Immature natural killer cell (primary cell): ENCODE data around the gene OR2A7. TPM values are rescaled to one million over a fixed set of nuclear protein-coding genes. Genes with fewer than 3 reads are reported as not detected.
"Not testable (repeated sequence)": the region's sequence is repeated elsewhere in the genome, so short reads cannot be mapped to it uniquely, and the experiment has no call there.

Experiments
- DNase-seq, 3 donors: peaks; one replicate each; pipeline ENCODE4 v3.0.0; 2022; ENCODE audit warnings: mixed read lengths in 1 of 3
- H3K27ac Mint-ChIP-seq, 6 donors: one replicate each; pipeline ENCODE4 v1.8.0; 2020; ENCODE audit warnings: mixed read lengths in 6 of 6, mild to moderate bottlenecking in 5 of 6, inconsistent platforms in 4 of 6, moderate library complexity in 3 of 6
- H3K27me3 Mint-ChIP-seq, 3 donors: one replicate each; pipeline ENCODE4 v1.8.0; 2020 to 2021; ENCODE audit warnings: low read depth in 3 of 3, mild to moderate bottlenecking in 3 of 3, mixed read lengths in 3 of 3, moderate library complexity in 3 of 3, inconsistent platforms in 1 of 3
- H3K36me3 Mint-ChIP-seq, 3 donors: one replicate each; pipeline ENCODE4 v1.8.0; 2020; ENCODE audit warnings: mixed read lengths in 3 of 3, inconsistent platforms in 2 of 3, mild to moderate bottlenecking in 2 of 3
- H3K4me1 Mint-ChIP-seq, 2 donors: one replicate each; pipeline ENCODE4 v1.8.0; 2020; ENCODE audit warnings: inconsistent platforms in 2 of 2, mild to moderate bottlenecking in 2 of 2, mixed read lengths in 2 of 2, moderate library complexity in 1 of 2
- H3K4me3 Mint-ChIP-seq, 5 donors: one replicate each; pipeline ENCODE4 v1.8.0; 2020; ENCODE audit warnings: mild to moderate bottlenecking in 5 of 5, mixed read lengths in 5 of 5, inconsistent platforms in 3 of 5, moderate library complexity in 3 of 5
- H3K9me3 Mint-ChIP-seq, 6 donors: one replicate each; pipeline ENCODE4 v1.8.0; 2020; ENCODE audit warnings: mild to moderate bottlenecking in 6 of 6, mixed read lengths in 6 of 6, inconsistent platforms in 4 of 6, moderate library complexity in 3 of 6
- polyA plus RNA-seq, 3 donors: library from polyadenylated mRNA; unstranded; fragments of 300-500 nt; fragmentation: Illumina TruSeq; gene quantifications; one replicate each; pipeline ENCODE4 v1.2.3, GENCODE V29; 2021

Gene OR2A7
- polyA plus RNA-seq, 3 donors from 2014 or later = not detected

DNA sequence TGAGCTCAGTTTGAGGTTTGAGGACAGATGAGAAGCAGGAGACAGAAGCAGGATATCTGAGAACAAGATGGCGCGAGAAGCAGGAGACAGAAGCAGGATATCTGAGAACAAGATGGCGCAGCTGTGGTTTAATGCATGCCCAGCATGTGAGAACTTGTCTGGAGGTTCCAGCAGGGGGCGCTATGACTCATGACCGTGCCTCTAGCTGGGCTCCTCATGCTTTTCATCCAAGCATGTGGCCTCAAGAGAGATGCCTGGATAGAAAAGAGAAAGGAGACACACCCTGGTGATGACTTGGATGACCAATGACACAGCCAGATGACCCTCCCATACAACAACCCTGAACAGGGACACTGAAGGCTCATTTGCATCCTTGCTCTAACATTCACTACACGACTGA lies 15.4 kb upstream of the OR2A7 start:
- not testable (repeated sequence) for H3K4me1 Mint-ChIP-seq, H3K27me3 Mint-ChIP-seq, H3K27ac Mint-ChIP-seq, H3K36me3 Mint-ChIP-seq, DNase-seq, H3K9me3 Mint-ChIP-seq, H3K4me3 Mint-ChIP-seq

DNA sequence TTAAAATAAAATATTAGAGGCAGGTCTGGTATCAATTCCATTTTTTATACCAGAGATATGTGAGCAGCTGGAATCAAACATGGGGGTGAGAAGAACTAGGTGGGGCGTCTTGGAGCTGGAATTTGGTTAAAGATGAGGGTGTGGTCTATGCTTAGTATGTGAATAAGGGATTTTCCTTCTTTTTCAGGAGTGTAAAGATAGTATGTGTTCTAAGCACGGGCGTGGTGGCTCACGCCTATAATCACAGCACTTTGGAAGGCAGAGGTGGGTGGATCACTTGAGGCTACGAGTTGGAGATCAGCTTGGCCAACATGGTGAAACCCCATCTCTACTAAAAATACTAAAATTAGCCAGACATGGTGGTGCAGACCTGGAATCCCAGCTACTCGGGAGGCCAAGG lies 10.7 kb upstream of the OR2A7 start:
- not testable (repeated sequence) for H3K27ac Mint-ChIP-seq, H3K27me3 Mint-ChIP-seq, H3K4me3 Mint-ChIP-seq, H3K9me3 Mint-ChIP-seq, H3K4me1 Mint-ChIP-seq, H3K36me3 Mint-ChIP-seq, DNase-seq

DNA sequence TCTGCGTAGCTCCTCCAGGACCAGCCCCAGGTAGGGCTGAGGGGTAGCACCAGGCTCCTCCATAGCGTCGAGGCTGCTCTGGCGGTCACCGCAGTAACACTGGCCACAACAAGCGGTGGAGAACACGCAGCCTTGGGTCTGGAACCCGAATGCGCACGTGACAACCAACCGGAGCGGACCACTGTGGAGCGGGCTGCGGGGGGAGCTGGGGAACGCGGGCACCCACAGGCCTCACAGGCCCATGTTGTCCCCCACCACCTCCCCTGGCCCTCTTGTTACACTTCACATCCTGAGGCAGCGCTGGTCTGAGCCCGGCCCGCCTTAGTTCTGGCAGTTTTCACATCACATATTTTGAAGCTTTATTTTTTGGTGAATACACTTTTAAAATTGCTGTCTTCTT lies 4.6 kb upstream of the OR2A7 start, which contains the start of gene CTAGE8:
Gene CTAGE8 (minus strand): TSS at position 101 of the 400 bp plus-strand sequence. CDS start 38 bp downstream, at position 63.
- not testable (repeated sequence) for H3K27ac Mint-ChIP-seq, H3K9me3 Mint-ChIP-seq, DNase-seq, H3K4me1 Mint-ChIP-seq, H3K27me3 Mint-ChIP-seq, H3K4me3 Mint-ChIP-seq, H3K36me3 Mint-ChIP-seq

DNA sequence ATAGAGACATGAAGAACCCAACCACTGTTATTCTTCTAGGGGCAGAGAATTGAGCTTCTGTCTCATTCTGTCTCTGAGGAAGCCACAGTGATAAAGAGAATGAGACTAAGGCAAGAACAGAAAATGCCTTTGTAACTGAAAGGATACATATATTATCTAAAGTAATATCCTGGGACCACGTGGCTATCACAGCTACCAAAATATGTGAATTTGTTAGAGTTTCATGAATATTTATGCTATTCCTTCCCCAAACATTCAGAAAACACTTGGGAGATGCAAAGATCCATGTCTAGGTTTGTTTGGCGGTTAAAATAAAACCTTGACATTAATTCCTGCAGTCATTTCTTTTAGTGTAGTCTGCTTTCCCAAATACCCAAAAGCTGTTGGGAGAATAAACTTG lies 2.5 kb downstream of the OR2A7 start:
- not testable (repeated sequence) for H3K27ac Mint-ChIP-seq, H3K36me3 Mint-ChIP-seq, DNase-seq, H3K4me1 Mint-ChIP-seq, H3K9me3 Mint-ChIP-seq, H3K4me3 Mint-ChIP-seq, H3K27me3 Mint-ChIP-seq

DNA sequence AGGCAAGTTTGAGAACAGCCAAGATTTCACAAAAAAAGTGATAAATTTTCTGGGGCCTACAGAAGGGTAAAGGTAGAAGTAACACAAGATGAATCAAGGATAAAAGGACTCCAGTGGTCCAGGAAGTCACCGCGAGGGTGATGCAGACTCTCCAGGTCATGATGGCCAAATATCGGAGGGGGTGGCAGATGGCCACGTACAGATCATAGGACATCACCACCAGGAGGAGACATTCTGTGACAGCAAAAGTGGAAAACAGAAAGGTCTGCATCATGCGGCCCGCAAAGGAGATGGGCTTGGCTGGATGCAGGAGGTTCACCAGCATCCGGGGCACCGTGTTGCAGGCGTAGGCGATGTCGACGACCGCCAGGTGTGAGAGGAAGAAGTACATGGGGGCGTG lies 5.5 kb downstream of the OR2A7 start:
- H3K9me3 Mint-ChIP-seq, H3K27ac Mint-ChIP-seq, H3K27me3 Mint-ChIP-seq, H3K4me3 Mint-ChIP-seq, DNase-seq, H3K4me1 Mint-ChIP-seq, H3K36me3 Mint-ChIP-seq: not testable (repeated sequence)

DNA sequence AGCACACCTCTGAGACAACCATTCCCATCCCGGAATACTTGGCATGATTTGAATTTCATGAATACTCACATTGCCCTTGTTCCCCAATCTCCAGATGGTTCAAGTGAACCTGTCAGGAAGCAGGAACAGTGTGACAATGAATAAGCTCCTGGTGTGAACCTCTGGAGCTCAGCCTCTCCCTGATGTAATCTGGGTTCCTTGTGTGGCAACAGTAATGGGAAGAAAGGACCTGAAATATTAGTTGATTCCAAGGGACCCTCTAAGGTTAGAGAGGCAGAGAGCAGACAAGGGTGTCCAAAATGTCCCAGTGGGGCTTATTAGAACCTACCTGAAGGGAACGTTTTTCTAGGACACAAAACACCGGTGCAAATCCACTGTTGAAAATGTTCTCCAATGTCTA lies 8.5 kb downstream of the OR2A7 start:
- DNase-seq = no peak
- no peaks in the 10 kb centered on the region for H3K9me3 Mint-ChIP-seq
- no peaks in the 10 kb centered on the region for H3K4me1 Mint-ChIP-seq
- H3K4me3 Mint-ChIP-seq = no peak overlapping the region
- no peaks in the 10 kb centered on the region for H3K36me3 Mint-ChIP-seq
- no peak overlapping the region for H3K27ac Mint-ChIP-seq
- H3K27me3 Mint-ChIP-seq = peaks cover 0 to 2% (median 0%) of the 10 kb centered on the region in 3 donors

DNA sequence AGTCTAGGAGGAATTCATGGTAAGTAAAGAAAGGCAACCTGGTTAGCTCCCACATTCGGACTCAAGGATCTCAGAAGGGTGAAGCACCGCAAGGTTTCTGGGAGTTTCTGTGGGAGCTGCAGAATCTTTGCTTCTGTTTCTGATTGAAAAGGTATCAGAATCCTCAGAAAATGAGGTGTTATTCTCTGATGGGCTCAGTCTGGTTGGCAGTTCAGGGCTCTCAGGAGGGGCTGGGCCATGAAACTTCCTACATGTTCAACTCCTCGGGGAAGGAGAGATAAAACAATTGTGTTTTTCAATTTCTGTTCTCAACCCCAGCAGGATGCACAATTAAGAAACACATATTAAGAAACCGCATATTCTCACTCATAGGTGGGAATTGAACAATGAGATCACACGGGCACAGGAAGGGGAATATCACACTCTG lies 9.1 kb downstream of the OR2A7 start:
- DNase-seq = no peak

DNA sequence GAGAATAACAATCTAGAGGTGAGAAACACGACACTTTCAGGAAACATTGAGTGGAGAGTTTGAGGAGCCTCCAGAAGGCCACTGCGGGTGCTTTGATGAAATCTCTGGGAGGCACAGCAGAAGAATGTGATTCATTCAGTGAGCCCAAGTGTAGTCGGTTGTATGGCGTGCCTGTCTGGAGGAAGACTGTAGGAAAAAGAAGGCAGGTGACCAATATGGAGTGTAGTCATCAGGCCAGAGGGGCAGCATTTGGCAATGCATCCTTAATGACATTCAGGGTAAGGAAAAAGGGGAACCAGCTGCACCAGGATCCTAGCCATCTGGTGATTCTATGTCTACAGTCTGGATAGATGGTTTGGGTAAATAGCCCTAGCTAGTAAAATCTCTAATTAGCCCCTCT lies 12.3 kb downstream of the OR2A7 start:
- not testable (repeated sequence) for H3K4me1 Mint-ChIP-seq, H3K4me3 Mint-ChIP-seq, H3K27me3 Mint-ChIP-seq, H3K27ac Mint-ChIP-seq, H3K36me3 Mint-ChIP-seq, H3K9me3 Mint-ChIP-seq, DNase-seq

More for the DNA sequence above, 9.1 kb downstream of the OR2A7 start:
- H3K4me3 Mint-ChIP-seq = no peak overlapping the region
- no peaks in the 10 kb centered on the region for H3K9me3 Mint-ChIP-seq
- H3K36me3 Mint-ChIP-seq = no peaks in the 10 kb centered on the region
- peaks cover 0 to 2% (median 0%) of the 10 kb centered on the region in 3 donors for H3K27me3 Mint-ChIP-seq
- H3K27ac Mint-ChIP-seq = no peak overlapping the region
- no peaks in the 10 kb centered on the region for H3K4me1 Mint-ChIP-seq

DNA sequence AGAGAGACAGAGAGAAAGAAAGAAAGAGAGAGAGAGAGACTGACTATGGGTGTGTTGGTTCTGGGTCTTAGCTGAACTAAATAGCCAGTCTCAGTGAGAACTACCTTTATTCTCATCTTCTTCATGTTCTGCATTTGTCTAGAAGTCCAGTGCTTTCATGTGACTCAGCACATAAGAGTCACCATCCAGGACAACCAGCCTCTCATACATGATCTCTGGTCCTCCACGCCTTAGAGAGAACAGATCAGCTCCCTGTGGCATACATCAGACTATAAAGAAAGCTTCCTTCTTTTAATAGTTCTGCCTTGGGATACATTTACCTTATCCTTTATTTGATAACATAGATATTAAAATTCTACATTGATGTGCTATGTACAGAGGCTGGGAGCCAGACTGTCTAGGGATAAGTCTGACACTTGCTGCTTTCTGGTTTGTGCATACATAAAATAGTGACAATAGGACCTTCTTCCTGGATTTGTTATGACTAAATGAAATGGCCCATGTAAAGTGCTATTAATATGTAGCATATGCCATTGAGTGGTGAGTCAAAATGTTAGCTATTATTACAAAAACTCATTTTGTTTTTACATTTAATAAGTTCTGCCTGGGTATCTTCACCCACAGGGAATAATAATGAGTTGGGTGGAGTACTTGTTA lies 16.8 kb downstream of the OR2A7 start:
- not testable (repeated sequence) for H3K27ac Mint-ChIP-seq, H3K36me3 Mint-ChIP-seq, H3K9me3 Mint-ChIP-seq, H3K27me3 Mint-ChIP-seq, H3K4me3 Mint-ChIP-seq, DNase-seq, H3K4me1 Mint-ChIP-seq

DNA sequence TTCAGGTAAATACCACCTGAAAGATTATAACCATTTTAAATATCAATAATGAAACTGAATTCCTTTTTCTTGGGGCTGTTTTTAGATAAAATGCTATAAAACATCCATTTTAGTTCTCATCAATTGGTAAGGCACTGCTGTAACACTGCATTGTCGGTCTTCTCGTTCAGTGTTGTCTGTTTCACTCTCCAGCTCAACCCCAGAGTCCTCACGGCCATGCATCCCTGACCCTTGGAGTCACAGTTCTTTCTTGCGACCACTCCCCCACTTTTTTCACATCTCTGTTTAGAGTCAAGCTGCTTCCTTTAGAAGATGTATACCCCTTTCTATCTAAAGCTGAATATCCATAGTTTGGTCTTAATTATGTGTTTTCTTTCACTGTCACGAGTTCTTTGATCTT lies 17.6 kb downstream of the OR2A7 start:
- H3K9me3 Mint-ChIP-seq, DNase-seq, H3K27me3 Mint-ChIP-seq, H3K4me3 Mint-ChIP-seq, H3K36me3 Mint-ChIP-seq, H3K4me1 Mint-ChIP-seq, H3K27ac Mint-ChIP-seq: not testable (repeated sequence)

DNA sequence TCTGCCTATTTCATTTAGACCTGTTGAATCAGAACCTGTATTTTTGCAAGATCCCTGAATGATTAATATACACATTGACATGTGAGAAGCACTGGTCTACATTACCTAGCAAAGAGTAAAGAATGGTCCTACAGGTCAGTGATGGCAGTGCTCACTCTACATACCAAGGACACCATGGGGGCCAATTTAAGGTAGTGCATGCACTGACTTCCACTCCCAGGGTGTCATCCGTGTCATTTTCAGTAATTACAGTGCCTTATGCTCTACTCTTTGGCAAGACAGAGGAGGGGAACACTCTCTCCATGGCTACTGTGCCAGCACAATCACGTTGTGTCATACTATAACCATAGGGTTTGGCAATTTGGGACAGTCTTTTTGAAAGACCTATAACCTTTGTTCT lies 19.2 kb downstream of the OR2A7 start:
- not testable (repeated sequence) for H3K4me1 Mint-ChIP-seq

DNA sequence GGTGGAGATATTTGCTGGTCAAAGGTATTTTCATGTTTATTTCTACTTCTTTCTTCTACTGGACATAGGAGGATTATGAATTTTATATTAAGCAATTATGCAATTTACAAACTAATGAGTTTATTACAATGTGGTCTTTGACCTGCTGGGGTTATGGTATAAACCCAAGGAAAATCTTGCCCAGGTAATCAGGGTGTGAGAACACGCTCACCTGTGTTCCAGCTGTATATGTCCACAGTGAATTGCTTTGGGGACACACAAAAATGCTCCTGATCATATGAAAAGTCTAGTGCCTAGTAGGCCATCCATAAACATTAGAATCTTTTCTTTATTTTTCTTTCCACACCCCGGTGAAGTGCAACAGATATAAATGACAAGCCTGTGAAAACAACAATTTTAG lies 25.2 kb downstream of the OR2A7 start, which contains the start of gene OR2A42:
Gene OR2A42 (minus strand): TSS at position 241 of the 400 bp plus-strand sequence. CDS start 6,762 bp downstream, outside the sequence.
- H3K27me3 Mint-ChIP-seq, H3K9me3 Mint-ChIP-seq: not testable (repeated sequence)

More for the DNA sequence above, 19.2 kb downstream of the OR2A7 start:
- DNase-seq, H3K27ac Mint-ChIP-seq, H3K36me3 Mint-ChIP-seq, H3K9me3 Mint-ChIP-seq, H3K27me3 Mint-ChIP-seq, H3K4me3 Mint-ChIP-seq: not testable (repeated sequence)

DNA sequence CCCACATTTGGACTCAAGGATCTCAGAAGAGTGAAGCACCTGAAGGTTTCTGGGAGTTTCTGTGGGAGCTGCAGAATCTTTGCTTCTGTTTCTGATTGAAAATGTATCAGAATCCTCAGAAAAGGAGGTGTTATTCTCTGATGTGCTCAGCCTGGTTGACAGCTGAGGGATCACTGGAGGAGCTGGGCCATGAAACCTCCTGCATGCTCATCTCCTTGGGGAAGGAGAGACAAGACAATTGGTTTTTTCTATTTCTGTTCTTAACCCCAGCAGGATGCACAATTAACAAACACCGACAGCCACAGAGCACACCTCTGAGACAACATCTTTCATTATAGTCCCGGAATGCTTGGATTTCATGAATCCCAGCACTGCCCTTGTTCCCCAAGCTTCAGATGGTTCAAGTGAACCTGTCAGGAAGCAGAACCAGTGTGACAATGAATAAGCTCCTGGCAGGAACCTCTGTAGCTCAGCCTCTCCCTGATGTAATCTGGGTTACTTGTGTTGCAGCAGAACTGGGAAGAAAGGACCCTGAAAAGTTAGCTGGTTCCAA lies 26.0 kb downstream of the OR2A7 start:
- not testable (repeated sequence) for H3K4me1 Mint-ChIP-seq, H3K9me3 Mint-ChIP-seq, H3K27me3 Mint-ChIP-seq, DNase-seq, H3K27ac Mint-ChIP-seq, H3K4me3 Mint-ChIP-seq, H3K36me3 Mint-ChIP-seq

More for the DNA sequence above, 25.2 kb downstream of the OR2A7 start, which contains the start of gene OR2A42:
- not testable (repeated sequence) for H3K27ac Mint-ChIP-seq, DNase-seq, H3K4me1 Mint-ChIP-seq, H3K36me3 Mint-ChIP-seq, H3K4me3 Mint-ChIP-seq

DNA sequence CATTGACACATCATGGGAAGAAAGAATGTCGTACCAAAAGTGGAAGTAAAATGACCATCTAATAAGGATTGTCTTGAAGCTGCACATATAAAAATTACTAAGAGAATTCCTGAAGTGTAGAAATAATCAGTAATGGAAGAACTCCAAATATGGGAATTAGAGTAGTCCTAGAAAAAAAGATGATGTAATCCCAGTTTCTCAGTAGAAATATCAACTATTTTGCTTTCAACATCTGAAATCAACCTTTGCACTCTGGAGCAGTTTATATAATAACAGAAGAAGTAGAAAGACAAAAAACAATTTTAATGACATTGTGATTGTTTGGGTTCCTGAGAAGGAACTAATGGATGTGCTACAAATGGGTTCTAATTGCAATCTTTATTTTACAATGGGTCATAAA lies 31.6 kb downstream of the OR2A7 start:
- not testable (repeated sequence) for H3K36me3 Mint-ChIP-seq, H3K4me1 Mint-ChIP-seq, H3K27ac Mint-ChIP-seq, H3K4me3 Mint-ChIP-seq, DNase-seq, H3K27me3 Mint-ChIP-seq, H3K9me3 Mint-ChIP-seq

DNA sequence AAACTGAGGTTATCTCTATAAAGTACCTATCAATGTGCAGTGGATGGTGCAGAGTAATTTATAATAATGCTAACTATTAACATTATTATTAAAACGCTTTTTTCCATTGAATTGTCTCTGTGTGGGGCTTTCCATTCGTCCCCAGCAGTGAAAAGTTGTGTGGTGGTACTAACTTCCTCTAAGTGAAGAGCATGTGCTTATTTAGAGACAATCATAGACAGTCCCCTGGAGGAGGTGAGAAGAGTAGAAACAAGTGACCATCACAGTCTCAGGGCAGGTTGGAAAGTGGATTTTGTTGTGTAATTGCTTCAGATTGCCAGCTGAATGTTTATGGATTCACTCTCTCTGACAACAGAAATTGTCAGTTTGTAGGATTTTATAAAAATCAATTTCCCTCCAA lies 33.6 kb downstream of the OR2A7 start:
- H3K4me1 Mint-ChIP-seq, DNase-seq, H3K27me3 Mint-ChIP-seq, H3K27ac Mint-ChIP-seq, H3K9me3 Mint-ChIP-seq, H3K36me3 Mint-ChIP-seq, H3K4me3 Mint-ChIP-seq: not testable (repeated sequence)
